GM12875 (cell line): ENCODE measurements around the gene RNF212B.
"Not testable (repeated sequence)": the region's sequence is repeated elsewhere in the genome, so short reads cannot be mapped to it uniquely, and the experiment has no call there.

ENCODE experiments used
- H3K4me3 ChIP-seq: one replicate; pipeline ENCODE4 v1.5.1; 2011; ENCODE audit warnings: low read depth, low read length, control low read depth
- TF ChIP-seq, protein P1 (sequence below): IDR thresholded peaks from 2 replicates; pipeline ENCODE4 v1.5.1; 2011; ENCODE audit warnings: low read depth, mild to moderate bottlenecking, control low read depth, inconsistent platforms, low read length, moderate library complexity, borderline replicate concordance; ENCODE audit not compliant: insufficient read depth

Gene RNF212B

DNA sequence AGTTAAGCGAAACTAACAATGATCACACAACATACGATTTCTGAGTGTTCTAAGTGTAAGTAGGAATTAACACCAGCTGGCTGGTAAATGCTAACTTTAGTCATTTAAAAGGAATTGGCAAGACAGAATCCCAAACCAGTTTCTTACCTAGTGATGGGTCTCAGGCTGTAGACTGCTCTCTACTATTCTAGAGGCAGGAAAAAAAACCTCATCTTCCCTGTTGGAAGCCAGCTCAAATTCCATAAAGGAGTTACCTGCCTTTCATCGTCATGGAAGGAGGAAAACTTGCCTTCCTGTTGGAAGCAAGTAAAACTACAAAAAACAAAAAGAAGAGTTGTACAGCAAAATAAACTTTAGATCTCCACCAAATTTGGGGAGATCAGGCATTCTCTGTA is 30.6 kb upstream of the RNF212B start:
- no peak overlapping the region for H3K4me3 ChIP-seq
- TF ChIP-seq, protein P1, sequence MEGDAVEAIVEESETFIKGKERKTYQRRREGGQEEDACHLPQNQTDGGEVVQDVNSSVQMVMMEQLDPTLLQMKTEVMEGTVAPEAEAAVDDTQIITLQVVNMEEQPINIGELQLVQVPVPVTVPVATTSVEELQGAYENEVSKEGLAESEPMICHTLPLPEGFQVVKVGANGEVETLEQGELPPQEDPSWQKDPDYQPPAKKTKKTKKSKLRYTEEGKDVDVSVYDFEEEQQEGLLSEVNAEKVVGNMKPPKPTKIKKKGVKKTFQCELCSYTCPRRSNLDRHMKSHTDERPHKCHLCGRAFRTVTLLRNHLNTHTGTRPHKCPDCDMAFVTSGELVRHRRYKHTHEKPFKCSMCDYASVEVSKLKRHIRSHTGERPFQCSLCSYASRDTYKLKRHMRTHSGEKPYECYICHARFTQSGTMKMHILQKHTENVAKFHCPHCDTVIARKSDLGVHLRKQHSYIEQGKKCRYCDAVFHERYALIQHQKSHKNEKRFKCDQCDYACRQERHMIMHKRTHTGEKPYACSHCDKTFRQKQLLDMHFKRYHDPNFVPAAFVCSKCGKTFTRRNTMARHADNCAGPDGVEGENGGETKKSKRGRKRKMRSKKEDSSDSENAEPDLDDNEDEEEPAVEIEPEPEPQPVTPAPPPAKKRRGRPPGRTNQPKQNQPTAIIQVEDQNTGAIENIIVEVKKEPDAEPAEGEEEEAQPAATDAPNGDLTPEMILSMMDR = no peak

GRCh38 chr14:23208324-23208723 is 29.4 kb upstream of the RNF212B start:
- H3K4me3 ChIP-seq = no peak overlapping the region
- TF ChIP-seq, protein P1 = no peak

DNA sequence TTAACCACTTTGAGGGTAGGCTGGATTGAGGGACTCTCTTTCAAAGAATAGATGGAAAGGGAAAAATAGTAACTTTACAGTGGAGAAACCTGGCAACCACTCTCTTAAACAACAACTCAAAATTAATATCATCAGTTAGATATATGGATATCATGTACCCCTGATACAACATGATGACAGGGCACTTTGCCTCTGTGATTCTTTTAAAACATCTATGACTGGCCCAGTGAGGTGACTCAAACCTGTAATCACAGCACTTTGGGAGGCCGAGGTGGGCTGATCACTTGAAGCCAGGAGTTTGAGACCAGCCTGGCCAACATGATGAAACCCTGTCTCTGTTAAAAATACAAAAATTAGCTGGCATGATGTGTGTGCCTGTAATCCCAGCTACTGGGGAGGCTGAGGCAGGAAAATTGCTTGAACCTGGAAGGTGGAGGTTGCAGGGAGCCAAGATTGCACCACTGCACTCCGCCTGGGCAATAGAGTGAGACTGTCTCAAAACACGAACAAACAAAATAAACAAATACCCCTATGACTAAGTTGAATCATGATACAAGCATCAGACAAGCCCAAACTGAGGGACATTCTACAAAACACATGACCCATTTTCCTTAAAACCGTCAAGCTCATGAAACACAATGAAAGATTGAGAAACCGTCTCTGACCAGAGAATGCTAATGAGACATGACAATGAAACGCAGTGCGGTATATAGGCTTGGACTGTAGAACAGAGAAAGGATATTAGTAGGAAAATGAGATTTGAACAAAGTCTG is 27.9 kb upstream of the RNF212B start:
- TF ChIP-seq, protein P1 = no peak
- no peak overlapping the region for H3K4me3 ChIP-seq

DNA sequence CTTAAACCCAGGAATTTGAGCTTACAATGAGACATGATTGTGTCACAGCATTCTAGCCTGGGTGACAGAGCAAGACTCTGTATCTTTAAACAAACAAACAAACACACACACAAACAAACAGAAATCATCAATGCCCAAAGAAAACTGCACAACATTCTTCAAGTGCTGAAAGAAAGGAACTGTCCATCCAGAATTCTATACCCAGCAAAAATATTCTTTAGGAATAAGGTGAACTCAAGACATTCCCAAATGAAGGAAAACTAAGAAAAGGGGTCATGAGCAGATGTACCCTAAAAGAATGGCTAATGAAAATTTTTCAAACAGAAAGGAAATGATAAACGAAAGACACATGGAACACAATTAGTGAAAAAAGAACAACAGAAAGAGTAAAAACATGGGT is 22.3 kb upstream of the RNF212B start:
- no peak overlapping the region for H3K4me3 ChIP-seq
- TF ChIP-seq, protein P1 = no peak

GRCh38 chr14:23217032-23218020 is 20.4 kb upstream of the RNF212B start:
- TF ChIP-seq, protein P1 = no peak
- H3K4me3 ChIP-seq = no peak overlapping the region

- TF ChIP-seq, protein P1 = no peak
Observed at GRCh38 chr14:23219075-23219474, 18.7 kb upstream of the RNF212B start.

DNA sequence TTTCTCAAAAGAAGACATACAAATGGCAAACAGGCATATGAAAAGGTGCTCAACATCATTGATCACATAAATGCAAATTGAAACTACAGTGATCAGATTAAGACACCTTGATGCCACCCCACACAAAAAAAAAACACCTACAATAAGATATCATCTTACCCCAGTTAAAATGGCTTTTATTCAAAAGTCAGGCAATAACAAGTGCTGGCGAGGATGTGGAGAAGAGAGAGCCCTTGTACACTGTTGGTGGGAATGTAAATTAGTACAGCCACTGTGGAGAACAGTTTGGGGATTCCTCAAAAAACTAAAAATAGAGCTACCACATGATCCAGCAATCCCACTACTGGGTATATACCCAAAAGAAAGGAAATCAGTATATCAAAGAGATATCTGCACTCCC is 12.8 kb upstream of the RNF212B start:
- not testable (repeated sequence) for H3K4me3 ChIP-seq

More at GRCh38 chr14:23219075-23219474, 18.7 kb upstream of the RNF212B start:
- H3K4me3 ChIP-seq = no peak overlapping the region
